ENCODE data around the gene TOMM40L. TPM values are rescaled to one million over a fixed set of nuclear protein-coding genes. Genes with fewer than 3 reads are reported as not detected.

TOMM40L gene
- total RNA-seq, 1 donor from 2014 or later: 22.7 TPM

GRCh38 chr1:161199506-161200139 lies 26.2 kb upstream of the TOMM40L start:
- no peak overlapping the region for H3K4me3 Mint-ChIP-seq (ENCODE audit: low read depth)
- H3K9me3 Mint-ChIP-seq: no peaks in the 10 kb centered on the region
- intact Hi-C loops (cut with micrococcal nuclease): loop anchor here (5.0 kb wide), 2 partner anchors 32 to 108 kb away; partner anchors contain the start of genes MPZ and PPOX
- H3K27me3 Mint-ChIP-seq (ENCODE audit: low read depth): no peaks in the 10 kb centered on the region
- no peak overlapping the region for H3K27ac Mint-ChIP-seq
- H3K4me1 Mint-ChIP-seq (ENCODE audit: low read depth): peaks cover 35% of the 10 kb centered on the region
- DNase-seq (ENCODE audit: low spot score): no peak
- peaks cover 21% of the 10 kb centered on the region for H3K36me3 Mint-ChIP-seq (ENCODE audit: low read depth)

- no peak for DNase-seq (ENCODE audit: low spot score)
- no peak overlapping the region for H3K4me3 Mint-ChIP-seq (ENCODE audit: low read depth)
Measured at GRCh38 chr1:161200421-161200991, 25.4 kb upstream of the TOMM40L start.

GRCh38 chr1:161200992-161201835 lies 24.6 kb upstream of the TOMM40L start:
- H3K4me1 Mint-ChIP-seq (ENCODE audit: low read depth): peaks cover 37% of the 10 kb centered on the region

More at GRCh38 chr1:161200421-161200991, 25.4 kb upstream of the TOMM40L start:
- H3K27ac Mint-ChIP-seq: peak overlapping the region; percentile 95
- no peaks in the 10 kb centered on the region for H3K27me3 Mint-ChIP-seq (ENCODE audit: low read depth)
- peaks cover 35% of the 10 kb centered on the region for H3K4me1 Mint-ChIP-seq (ENCODE audit: low read depth)
- intact Hi-C loops (cut with micrococcal nuclease): loop anchor here (5.0 kb wide), 2 partner anchors 33 to 107 kb away; partner anchors contain the start of genes MPZ and PPOX
- H3K9me3 Mint-ChIP-seq: no peaks in the 10 kb centered on the region
- H3K36me3 Mint-ChIP-seq (ENCODE audit: low read depth): peaks cover 26% of the 10 kb centered on the region

GRCh38 chr1:161201836-161202712 lies 23.8 kb upstream of the TOMM40L start, which contains the start of gene NDUFS2:
NDUFS2 (plus strand) TSS chr1:161202367; CDS start chr1:161202386, 19 bp downstream.
- Mint-ChIP-seq H3K4me3 (ENCODE audit: low read depth) (peak within 1 kb of the TSS; percentile 94), H3K9me3 (no peaks in the 10 kb centered on the region), H3K27me3 (ENCODE audit: low read depth) (no peaks in the 10 kb centered on the region), H3K4me1 (ENCODE audit: low read depth) (peaks cover 41% of the 10 kb centered on the region), H3K36me3 (ENCODE audit: low read depth) (peaks cover 36% of the 10 kb centered on the region), H3K27ac (peak within 1 kb of the TSS; percentile 95)
- peak; percentile 93 for DNase-seq (ENCODE audit: low spot score)
- intact Hi-C loops (cut with micrococcal nuclease): loop anchor here (1.0 to 5.0 kb wide), 4 partner anchors 17 to 105 kb away; partner anchors contain the start of genes MPZ and PPOX

More at GRCh38 chr1:161200992-161201835, 24.6 kb upstream of the TOMM40L start:
- Mint-ChIP-seq H3K9me3 (no peaks in the 10 kb centered on the region), H3K27me3 (ENCODE audit: low read depth) (no peaks in the 10 kb centered on the region), H3K4me3 (ENCODE audit: low read depth) (peak overlapping the region; percentile 94), H3K27ac (peak overlapping the region; percentile 95), H3K36me3 (ENCODE audit: low read depth) (peaks cover 30% of the 10 kb centered on the region)
- no peak for DNase-seq (ENCODE audit: low spot score)
- intact Hi-C loops (cut with micrococcal nuclease): loop anchor here (5.0 kb wide), 2 partner anchors 34 to 106 kb away; partner anchors contain the start of genes MPZ and PPOX

- DNase-seq (ENCODE audit: low spot score): no peak
- Mint-ChIP-seq H3K4me3 (ENCODE audit: low read depth) (no peak overlapping the region), H3K27ac (no peak overlapping the region), H3K4me1 (ENCODE audit: low read depth) (peaks cover 37% of the 10 kb centered on the region), H3K36me3 (ENCODE audit: low read depth) (peaks cover 67% of the 10 kb centered on the region), H3K27me3 (ENCODE audit: low read depth) (no peaks in the 10 kb centered on the region), H3K9me3 (no peaks in the 10 kb centered on the region)
- intact Hi-C loops (cut with micrococcal nuclease): no loop called here
Measured at GRCh38 chr1:161206411-161207140, 19.3 kb upstream of the TOMM40L start.

GRCh38 chr1:161207173-161207572 lies 18.7 kb upstream of the TOMM40L start:
- Mint-ChIP-seq H3K4me1 (ENCODE audit: low read depth) (peaks cover 33% of the 10 kb centered on the region), H3K36me3 (ENCODE audit: low read depth) (peaks cover 72% of the 10 kb centered on the region)

GRCh38 chr1:161209790-161210409 lies 16.0 kb upstream of the TOMM40L start:
- Mint-ChIP-seq H3K4me3 (ENCODE audit: low read depth) (no peak overlapping the region), H3K27ac (peak overlapping the region; percentile 73), H3K36me3 (ENCODE audit: low read depth) (peaks cover 75% of the 10 kb centered on the region), H3K9me3 (no peaks in the 10 kb centered on the region), H3K27me3 (ENCODE audit: low read depth) (no peaks in the 10 kb centered on the region), H3K4me1 (ENCODE audit: low read depth) (peaks cover 21% of the 10 kb centered on the region)
- intact Hi-C loops (cut with micrococcal nuclease): loop anchor here (1.0 kb wide), 1 partner anchor 15 kb away; no protein-coding TSS in a partner anchor
- DNase-seq (ENCODE audit: low spot score): peak; percentile 62

More at GRCh38 chr1:161207173-161207572, 18.7 kb upstream of the TOMM40L start:
- H3K27me3 Mint-ChIP-seq (ENCODE audit: low read depth): no peaks in the 10 kb centered on the region
- H3K4me3 Mint-ChIP-seq (ENCODE audit: low read depth): no peak overlapping the region
- no peaks in the 10 kb centered on the region for H3K9me3 Mint-ChIP-seq
- DNase-seq (ENCODE audit: low spot score): no peak
- intact Hi-C loops (cut with micrococcal nuclease): no loop called here
- no peak overlapping the region for H3K27ac Mint-ChIP-seq

GRCh38 chr1:161214369-161214768 lies 11.5 kb upstream of the TOMM40L start:
- intact Hi-C loops (cut with micrococcal nuclease): no loop called here
- no peak overlapping the region for H3K27ac Mint-ChIP-seq
- no peaks in the 10 kb centered on the region for H3K9me3 Mint-ChIP-seq
- DNase-seq (ENCODE audit: low spot score): no peak
- H3K27me3 Mint-ChIP-seq (ENCODE audit: low read depth): no peaks in the 10 kb centered on the region
- H3K4me1 Mint-ChIP-seq (ENCODE audit: low read depth): peaks cover 36% of the 10 kb centered on the region
- H3K36me3 Mint-ChIP-seq (ENCODE audit: low read depth): peaks cover 53% of the 10 kb centered on the region
- no peak overlapping the region for H3K4me3 Mint-ChIP-seq (ENCODE audit: low read depth)

GRCh38 chr1:161215076-161215475 lies 10.8 kb upstream of the TOMM40L start, which contains the start of gene FCER1G:
FCER1G (plus strand) TSS chr1:161215295; CDS start chr1:161215322, 27 bp downstream.
- Mint-ChIP-seq H3K27ac (no peak within 1 kb of the TSS), H3K36me3 (ENCODE audit: low read depth) (peaks cover 46% of the 10 kb centered on the region), H3K4me3 (ENCODE audit: low read depth) (no peak within 1 kb of the TSS), H3K27me3 (ENCODE audit: low read depth) (no peaks in the 10 kb centered on the region), H3K4me1 (ENCODE audit: low read depth) (peaks cover 29% of the 10 kb centered on the region), H3K9me3 (no peaks in the 10 kb centered on the region)
- intact Hi-C loops (cut with micrococcal nuclease): no loop called here
- DNase-seq (ENCODE audit: low spot score): no peak

- no peaks in the 10 kb centered on the region for H3K9me3 Mint-ChIP-seq
Measured at GRCh38 chr1:161216945-161217712, 8.7 kb upstream of the TOMM40L start.

More at GRCh38 chr1:161216945-161217712, 8.7 kb upstream of the TOMM40L start:
- H3K27me3 Mint-ChIP-seq (ENCODE audit: low read depth): no peaks in the 10 kb centered on the region
- no peak for DNase-seq (ENCODE audit: low spot score)
- H3K36me3 Mint-ChIP-seq (ENCODE audit: low read depth): peaks cover 27% of the 10 kb centered on the region
- intact Hi-C loops (cut with micrococcal nuclease): no loop called here
- H3K4me1 Mint-ChIP-seq (ENCODE audit: low read depth): peaks cover 28% of the 10 kb centered on the region
- H3K27ac Mint-ChIP-seq: peak overlapping the region; percentile 17
- no peak overlapping the region for H3K4me3 Mint-ChIP-seq (ENCODE audit: low read depth)
